GM12878 (cell line): ENCODE results near the gene UQCRC1. TPM values are rescaled to one million over a fixed set of nuclear protein-coding genes. Genes with fewer than 3 reads are reported as not detected.

Experiments
- ATAC-seq: fragments of 200-7000 bp; cut with Tn5 transposase; 3 replicates; pipeline ENCODE4 v1.9.1; 2020; ENCODE audit warnings: mild to moderate bottlenecking, moderate library complexity
- BruUV-seq: library from RNA; stranded (reverse); fragments of 400-500 nt; replicated peaks from 2 replicates; lab custom pipeline; 2021; lab: Mats Ljungman, UMichigan
- CTCF ChIA-PET: fragments of 300-600 bp; sonication (Branson Sonifier 250); formaldehyde crosslinking; extraction: SDS; loops from one replicate; lab custom pipeline; 2021; ENCODE audit warnings: inconsistent platforms; lab: Yijun Ruan, JAX
- POLR2A ChIA-PET: fragments of 350-600 bp; formaldehyde crosslinking; extraction: SDS; loops from one replicate; lab custom pipeline; 2021; ENCODE audit warnings: inconsistent platforms; lab: Charles Lee
- RAD21 ChIA-PET: fragments of 300-600 bp; sonication (Branson Sonifier 250); formaldehyde crosslinking; loops from one replicate; lab custom pipeline; 2023; ENCODE audit warnings: antibody characterized with exemption; ENCODE audit not compliant: unreplicated experiment; lab: Charles Lee
- SMC1A ChIA-PET: fragments of 300-600 bp; sonication (Branson Sonifier 250); formaldehyde crosslinking; loops from one replicate; lab custom pipeline; 2023; ENCODE audit not compliant: unreplicated experiment, uncharacterized antibody; lab: Charles Lee
- DNase-seq: peaks from one replicate; pipeline ENCODE4 v3.0.0-alpha.2; 2011; ENCODE audit warnings: low read depth, low spot score
- FAIRE-seq: peaks from 3 replicates; lab custom pipeline; 2011; peaks lifted over from hg19 to GRCh38; lab: Jason Lieb, UNC
- H2AFZ ChIP-seq: 2 replicates; pipeline ENCODE4 v1.6.0; 2011; ENCODE audit warnings: low read depth, low read length, control low read depth; ENCODE audit not compliant: control insufficient read depth
- H3K27ac ChIP-seq: 2 replicates; pipeline ENCODE4 v1.5.1; 2011; ENCODE audit warnings: control low read depth; ENCODE audit not compliant: control insufficient read depth, insufficient read depth
- H3K27me3 ChIP-seq, 2 experiments: replicated peaks in 1 of 2; 2 replicates each; pipeline versions ENCODE4 v1.6.0 to v1.6.1; 2011; ENCODE audit warnings: low read length in 1 of 2; ENCODE audit not compliant: control insufficient read depth in 2 of 2, insufficient read depth in 2 of 2
- H3K36me3 ChIP-seq, 2 experiments: 2 replicates each; pipeline ENCODE4 v1.5.1; 2011; ENCODE audit warnings: low read length in 1 of 2; ENCODE audit not compliant: control insufficient read depth in 2 of 2, insufficient read depth in 2 of 2
- H3K4me1 ChIP-seq: 2 replicates; pipeline ENCODE4 v1.6.1; 2011; ENCODE audit warnings: mild to moderate bottlenecking, low read length, moderate library complexity, mixed read lengths; ENCODE audit not compliant: control insufficient read depth, insufficient read depth
- H3K4me2 ChIP-seq: 2 replicates; pipeline ENCODE4 v1.6.0; 2011; ENCODE audit warnings: control low read depth; ENCODE audit not compliant: control insufficient read depth, insufficient read depth
- H3K4me3 ChIP-seq: fragments of 200-600 bp; sonication (generic); 2 replicates; pipeline ENCODE4 v1.5.1; 2016
- H3K79me2 ChIP-seq: 2 replicates; pipeline ENCODE4 v1.6.0; 2011; ENCODE audit warnings: low read length; ENCODE audit not compliant: control insufficient read depth, insufficient read depth
- H3K9ac ChIP-seq: 2 replicates; pipeline ENCODE4 v1.8.0; 2011; ENCODE audit warnings: low read length, control low read depth, mixed read lengths; ENCODE audit not compliant: control insufficient read depth, insufficient read depth
- H3K9me3 ChIP-seq: replicated peaks from 3 replicates; pipeline ENCODE4 v1.5.1; 2011; ENCODE audit warnings: mild to moderate bottlenecking, low read length; ENCODE audit not compliant: control insufficient read depth, insufficient read depth
- H4K20me1 ChIP-seq: 2 replicates; pipeline ENCODE4 v1.6.0; 2011; ENCODE audit not compliant: control insufficient read depth, insufficient read depth
- BRCA1 ChIP-seq: IDR thresholded peaks from 2 replicates; pipeline ENCODE4 v1.6.1; 2011; ENCODE audit warnings: low read depth, low read length, improper control_type of control experiment
- ESRRA ChIP-seq: IDR thresholded peaks from 2 replicates; pipeline ENCODE4 v1.6.1; 2012; ENCODE audit warnings: mild to moderate bottlenecking, low read length, improper control_type of control experiment
- MEF2A ChIP-seq: IDR thresholded peaks from 2 replicates; pipeline ENCODE4 v1.6.1; 2011; ENCODE audit warnings: low read depth, mild to moderate bottlenecking, low read length, moderate library complexity; ENCODE audit not compliant: insufficient read depth
- MEF2B ChIP-seq: fragments of 450-650 bp; IDR thresholded peaks from 2 replicates; pipeline ENCODE4 v1.6.1; 2018; ENCODE audit warnings: mild to moderate bottlenecking, moderate library complexity; ENCODE audit not compliant: partially characterized antibody, poor library complexity, severe bottlenecking
- NRF1 ChIP-seq: conservative IDR thresholded peaks from 2 replicates; pipeline ENCODE4 v1.6.1; 2011; ENCODE audit warnings: mild to moderate bottlenecking, low read depth, low read length, improper control_type of control experiment
- PML ChIP-seq: IDR thresholded peaks from 2 replicates; pipeline ENCODE4 v1.6.1; 2012; ENCODE audit warnings: low read length, inconsistent platforms
- PRDM15 ChIP-seq: fragments of 450-650 bp; formaldehyde crosslinking; IDR thresholded peaks from 2 replicates; pipeline ENCODE4 v1.4.0; 2020; ENCODE audit warnings: mild to moderate bottlenecking, moderate library complexity
- SMAD1 ChIP-seq: fragments of 450-650 bp; IDR thresholded peaks from 2 replicates; pipeline ENCODE4 v1.6.1; 2018; ENCODE audit warnings: mild to moderate bottlenecking, low read depth; ENCODE audit not compliant: partially characterized antibody
- TBL1XR1 ChIP-seq: IDR thresholded peaks from 2 replicates; pipeline ENCODE4 v1.6.1; 2012; ENCODE audit warnings: low read depth, low read length, improper control_type of control experiment
- ZZZ3 ChIP-seq: IDR thresholded peaks from 2 replicates; pipeline ENCODE4 v1.6.1; 2011; ENCODE audit warnings: low read depth; ENCODE audit not compliant: control insufficient read depth, insufficient read length
- WGBS: methylation state at CpG from one replicate; pipeline ENCODE4 v1.1.6; 2016; ENCODE audit warnings: low lambda C conversion rate; ENCODE audit not compliant: insufficient replicate concordance, insufficient coverage; ENCODE audit errors: missing lambda C conversion rate; 5-methylcytosine and 5-hydroxymethylcytosine counted together
- in situ Hi-C: fragments of 300-500 bp; cut with MboI; formaldehyde crosslinking; loops from 9 replicates; pipeline ENCODE4 v1.14.3; 2018; ENCODE audit warnings: mixed read lengths
- intact Hi-C: fragments of 100-400 bp; cut with micrococcal nuclease; formaldehyde crosslinking; loops from one replicate; pipeline ENCODE4 v1.14.2; 2022; ENCODE audit not compliant: unreplicated experiment
- polyA plus RNA-seq, 11 experiments: library from polyadenylated mRNA; depleted of rRNA in 4 of 11; unstranded in 6 of 11; stranded (reverse) in 5 of 11; fragments of >200 nt; fragmentation: Nextera tagmentation in 4 of 11; fragmentation: Illumina TruSeq in 1 of 11; extraction: Ambion mirVana in 4 of 11; extraction: Trizol in 1 of 11; gene quantifications; 1 replicate in 1 of 11; 2 replicates in 10 of 11; pipeline versions ENCODE4 v1.2.1 to v1.2.3, GENCODE V29; 2011 to 2016; ENCODE audit warnings: inconsistent platforms in 2 of 11, missing spikeins in 2 of 11, low read depth in 1 of 11
- total RNA-seq, 4 experiments: library from RNA; depleted of rRNA in 3 of 4; stranded (reverse); fragments of >200 nt in 3 of 4; fragmentation: Illumina TruSeq in 1 of 4; extraction: Trizol in 1 of 4; gene quantifications; 2 replicates each; pipeline versions ENCODE4 v1.2.1 to v1.2.3, GENCODE V29; 2013 to 2021
- TF ChIP-seq, protein P1 (sequence below): fragments of 450-650 bp; IDR thresholded peaks from 2 replicates; pipeline ENCODE4 v1.6.1; 2017; ENCODE audit warnings: mild to moderate bottlenecking, moderate library complexity
- TF ChIP-seq, protein P2 (sequence below): fragments of 150-350 bp; IDR thresholded peaks from 2 replicates; pipeline ENCODE4 v1.6.1; 2014; ENCODE audit warnings: mild to moderate bottlenecking, low read depth, low read length

UQCRC1 gene
- total and polyA plus RNA-seq, 10 of the 15 experiments (the other 5 are each of a cell fraction or from before 2014, with no cell fraction given), result 116 to 426 (median 228) TPM

DNA sequence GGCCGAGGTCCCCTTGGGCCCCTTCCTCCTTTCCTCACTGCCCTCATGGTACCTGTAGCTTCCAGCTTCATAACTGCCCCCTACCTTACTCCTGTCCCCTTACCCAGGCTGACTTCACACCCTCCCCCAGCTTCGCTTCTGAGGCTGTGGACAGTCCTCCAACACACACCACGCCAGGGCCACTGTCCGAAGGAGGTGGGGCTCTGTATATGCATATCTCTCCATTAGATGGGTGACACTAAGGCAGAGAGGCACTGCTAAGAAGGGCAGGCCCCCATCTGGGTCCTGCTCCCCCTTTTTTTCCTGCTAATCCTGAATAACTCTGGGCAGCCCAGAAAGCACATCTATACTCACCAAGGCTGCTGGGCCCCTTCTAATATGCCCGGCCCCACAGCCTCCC, 13.3 kb downstream of the UQCRC1 start:
- 61% methylated on average over 5 of the region's 5 CpGs for WGBS

More for the DNA sequence above, 13.3 kb downstream of the UQCRC1 start:
- no peaks in the 10 kb centered on the region for H3K79me2 ChIP-seq
- H3K9me3 ChIP-seq, result no peaks in the 10 kb centered on the region
- no peak for TF ChIP-seq SMAD1
- no peak for TF ChIP-seq TBL1XR1
- no peak for TF ChIP-seq ESRRA
- TF ChIP-seq, protein P1, sequence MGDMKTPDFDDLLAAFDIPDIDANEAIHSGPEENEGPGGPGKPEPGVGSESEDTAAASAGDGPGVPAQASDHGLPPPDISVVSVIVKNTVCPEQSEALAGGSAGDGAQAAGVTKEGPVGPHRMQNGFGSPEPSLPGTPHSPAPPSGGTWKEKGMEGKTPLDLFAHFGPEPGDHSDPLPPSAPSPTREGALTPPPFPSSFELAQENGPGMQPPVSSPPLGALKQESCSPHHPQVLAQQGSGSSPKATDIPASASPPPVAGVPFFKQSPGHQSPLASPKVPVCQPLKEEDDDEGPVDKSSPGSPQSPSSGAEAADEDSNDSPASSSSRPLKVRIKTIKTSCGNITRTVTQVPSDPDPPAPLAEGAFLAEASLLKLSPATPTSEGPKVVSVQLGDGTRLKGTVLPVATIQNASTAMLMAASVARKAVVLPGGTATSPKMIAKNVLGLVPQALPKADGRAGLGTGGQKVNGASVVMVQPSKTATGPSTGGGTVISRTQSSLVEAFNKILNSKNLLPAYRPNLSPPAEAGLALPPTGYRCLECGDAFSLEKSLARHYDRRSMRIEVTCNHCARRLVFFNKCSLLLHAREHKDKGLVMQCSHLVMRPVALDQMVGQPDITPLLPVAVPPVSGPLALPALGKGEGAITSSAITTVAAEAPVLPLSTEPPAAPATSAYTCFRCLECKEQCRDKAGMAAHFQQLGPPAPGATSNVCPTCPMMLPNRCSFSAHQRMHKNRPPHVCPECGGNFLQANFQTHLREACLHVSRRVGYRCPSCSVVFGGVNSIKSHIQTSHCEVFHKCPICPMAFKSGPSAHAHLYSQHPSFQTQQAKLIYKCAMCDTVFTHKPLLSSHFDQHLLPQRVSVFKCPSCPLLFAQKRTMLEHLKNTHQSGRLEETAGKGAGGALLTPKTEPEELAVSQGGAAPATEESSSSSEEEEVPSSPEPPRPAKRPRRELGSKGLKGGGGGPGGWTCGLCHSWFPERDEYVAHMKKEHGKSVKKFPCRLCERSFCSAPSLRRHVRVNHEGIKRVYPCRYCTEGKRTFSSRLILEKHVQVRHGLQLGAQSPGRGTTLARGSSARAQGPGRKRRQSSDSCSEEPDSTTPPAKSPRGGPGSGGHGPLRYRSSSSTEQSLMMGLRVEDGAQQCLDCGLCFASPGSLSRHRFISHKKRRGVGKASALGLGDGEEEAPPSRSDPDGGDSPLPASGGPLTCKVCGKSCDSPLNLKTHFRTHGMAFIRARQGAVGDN, result no peak
- TF ChIP-seq MEF2B, result no peak
- TF ChIP-seq PRDM15 (CRISPR knock-in tag), result no peak
- TF ChIP-seq BRCA1, result no peak
- TF ChIP-seq ZZZ3, result no peak
- TF ChIP-seq MEF2A, result no peak
- TF ChIP-seq NRF1, result no peak
- no peak for TF ChIP-seq PML
- TF ChIP-seq, protein P2, sequence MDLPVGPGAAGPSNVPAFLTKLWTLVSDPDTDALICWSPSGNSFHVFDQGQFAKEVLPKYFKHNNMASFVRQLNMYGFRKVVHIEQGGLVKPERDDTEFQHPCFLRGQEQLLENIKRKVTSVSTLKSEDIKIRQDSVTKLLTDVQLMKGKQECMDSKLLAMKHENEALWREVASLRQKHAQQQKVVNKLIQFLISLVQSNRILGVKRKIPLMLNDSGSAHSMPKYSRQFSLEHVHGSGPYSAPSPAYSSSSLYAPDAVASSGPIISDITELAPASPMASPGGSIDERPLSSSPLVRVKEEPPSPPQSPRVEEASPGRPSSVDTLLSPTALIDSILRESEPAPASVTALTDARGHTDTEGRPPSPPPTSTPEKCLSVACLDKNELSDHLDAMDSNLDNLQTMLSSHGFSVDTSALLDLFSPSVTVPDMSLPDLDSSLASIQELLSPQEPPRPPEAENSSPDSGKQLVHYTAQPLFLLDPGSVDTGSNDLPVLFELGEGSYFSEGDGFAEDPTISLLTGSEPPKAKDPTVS, result no peak
- H3K27ac ChIP-seq, result no peak overlapping the region
- ChIA-PET CTCF (interaction anchor here (0.6 kb wide), 1 partner anchor 17 kb away, joined by 3 read pairs; no protein-coding TSS in a partner anchor), POLR2A (no interaction called here), RAD21 (no interaction called here), SMC1A (no interaction called here)
- no TSS peak for BruUV-seq
- intact Hi-C loops, result no loop called here
- no peak overlapping the region for H2AFZ ChIP-seq
- no peaks in the 10 kb centered on the region; the same call in 1 of the 2 replicates for H3K4me1 ChIP-seq
- peaks cover 0 to 9% of the 10 kb centered on the region in 2 experiments; a peak in 2 of 4 replicates for H3K27me3 ChIP-seq
- no peak overlapping the region for H3K9ac ChIP-seq
- FAIRE-seq, result no peak
- peaks cover 16 to 25% of the 10 kb centered on the region in 2 experiments for H3K36me3 ChIP-seq
- H3K4me3 ChIP-seq, result no peak overlapping the region
- no peak for ATAC-seq
- H3K4me2 ChIP-seq, result no peak overlapping the region
- in situ Hi-C loops, result no loop called here
- no peak for DNase-seq
- no peaks in the 10 kb centered on the region for H4K20me1 ChIP-seq
